ENCODE measurements around the gene APH1B. TPM values are rescaled to one million over a fixed set of nuclear protein-coding genes. Genes with fewer than 3 reads are reported as not detected.

The APH1B gene
- total and polyA plus RNA-seq, 2 of the 4 experiments (the other 2 are of a cell fraction) = 7.0 to 7.7 TPM

DNA sequence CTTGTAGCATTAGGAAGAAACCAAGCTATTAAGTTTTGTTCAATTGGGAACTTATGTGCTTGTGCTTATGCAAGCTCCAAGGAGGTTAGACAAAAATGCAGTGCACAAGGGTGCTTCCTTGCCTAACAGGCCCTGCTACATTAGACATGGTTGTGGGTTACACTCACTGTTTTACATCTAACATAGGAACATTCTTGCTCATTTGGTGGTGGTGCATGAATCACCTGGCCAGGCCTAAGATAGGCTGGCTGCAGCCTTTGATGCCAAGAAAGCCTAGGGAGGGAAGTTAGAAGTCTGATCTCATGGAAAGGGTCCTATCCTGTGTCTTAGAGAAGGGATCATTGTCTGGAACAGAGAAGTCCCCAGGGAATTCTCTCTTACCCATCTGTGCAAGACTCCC is 60.8 kb downstream of the APH1B start:
- CTCF ChIA-PET = no interaction called here
- no peak overlapping the region for H4K91ac ChIP-seq (ENCODE audit: insufficient read depth, low read depth, low read length)
- intact Hi-C loops (cut with micrococcal nuclease) = no loop called here
- H3K18ac ChIP-seq (ENCODE audit: low read depth, low read length) = no peak overlapping the region
- no peak overlapping the region for H2AK5ac ChIP-seq (ENCODE audit: low read depth, low read length)
- H4K8ac ChIP-seq (ENCODE audit: low read depth in 2 of 2, low read length in 2 of 2) = no peak overlapping the region
- POLR2A ChIA-PET (ENCODE audit: unreplicated experiment) = no interaction called here
- no peak overlapping the region for H3K23ac ChIP-seq (ENCODE audit: low read depth, low read length)
- H3K4ac ChIP-seq (ENCODE audit: low read depth, low read length) = no peak overlapping the region
- no peak overlapping the region for H3K27ac ChIP-seq (ENCODE audit: insufficient read depth, low read length)
- H2AK9ac ChIP-seq (replicated peaks; ENCODE audit: low read depth, low read length, poor library complexity) = no peak overlapping the region
- H3K9me3 ChIP-seq (ENCODE audit: control insufficient read depth, insufficient read depth, low read length) = no peaks in the 10 kb centered on the region
- no peak overlapping the region for H2AFZ ChIP-seq (replicated peaks; ENCODE audit: low read length, poor library complexity)
- no peak overlapping the region for H2BK120ac ChIP-seq (ENCODE audit: low read depth, low read length)
- H3K79me1 ChIP-seq (ENCODE audit: low read depth in 1 of 2, low read length in 2 of 2) = no peaks in the 10 kb centered on the region
- BruUV-seq (replicated peaks) = no TSS peak
- TF ChIP-seq, protein P1, sequence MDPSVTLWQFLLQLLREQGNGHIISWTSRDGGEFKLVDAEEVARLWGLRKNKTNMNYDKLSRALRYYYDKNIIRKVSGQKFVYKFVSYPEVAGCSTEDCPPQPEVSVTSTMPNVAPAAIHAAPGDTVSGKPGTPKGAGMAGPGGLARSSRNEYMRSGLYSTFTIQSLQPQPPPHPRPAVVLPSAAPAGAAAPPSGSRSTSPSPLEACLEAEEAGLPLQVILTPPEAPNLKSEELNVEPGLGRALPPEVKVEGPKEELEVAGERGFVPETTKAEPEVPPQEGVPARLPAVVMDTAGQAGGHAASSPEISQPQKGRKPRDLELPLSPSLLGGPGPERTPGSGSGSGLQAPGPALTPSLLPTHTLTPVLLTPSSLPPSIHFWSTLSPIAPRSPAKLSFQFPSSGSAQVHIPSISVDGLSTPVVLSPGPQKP (IDR thresholded peaks at IDR 0.05; ENCODE audit: borderline replicate concordance, low read depth, low read length) = no peak
- peak; percentile 67 for TF ChIP-seq CEBPB (IDR thresholded peaks at IDR 0.05; ENCODE audit: low read depth, low read length)
- H2BK15ac ChIP-seq (ENCODE audit: low read depth, low read length) = no peak overlapping the region
- H3K14ac ChIP-seq (replicated peaks; ENCODE audit: low read depth, low read length) = no peak overlapping the region
- DNase-seq (peak; percentile 79), ATAC-seq (ENCODE audit: low read depth) (no peak; the same call in 1 of the 2 replicates)
- in situ Hi-C loops (cut with MboI; ENCODE audit: low sequenced_read_pairs) = no loop called here
- no peaks in the 10 kb centered on the region for H3K36me3 ChIP-seq (ENCODE audit: control insufficient read depth, insufficient read depth, low read length)
- H3K4me2 ChIP-seq (ENCODE audit: low read depth, low read length) = no peak overlapping the region
- dilution Hi-C loops (cut with HindIII; ENCODE audit: low sequenced_read_pairs, unreplicated experiment) = no loop called here
- H3K4me3 ChIP-seq (ENCODE audit: insufficient read depth, low read depth, low read length) = no peak overlapping the region
- H3K27me3 ChIP-seq (ENCODE audit: control insufficient read depth, insufficient read depth, low read length) = no peaks in the 10 kb centered on the region
- peaks cover 3% of the 10 kb centered on the region for H3K4me1 ChIP-seq (ENCODE audit: control insufficient read depth, insufficient read depth, low read length)
- peaks cover 12% of the 10 kb centered on the region; the same call in 1 of the 2 replicates for H3K9me1 ChIP-seq (ENCODE audit: insufficient read depth, low read length)
- no peak overlapping the region for H2BK5ac ChIP-seq (ENCODE audit: low read depth, low read length, poor library complexity, severe bottlenecking)
- no peak overlapping the region for H4K5ac ChIP-seq (ENCODE audit: low read depth, low read length)
- H3K56ac ChIP-seq (ENCODE audit: extremely low read depth, insufficient read depth, low read length) = no peak overlapping the region
- no peaks in the 10 kb centered on the region for H4K20me1 ChIP-seq (ENCODE audit: insufficient read depth, low read length)
- no peak overlapping the region for H3K9ac ChIP-seq (ENCODE audit: low read depth, low read length)
- H2BK20ac ChIP-seq (ENCODE audit: low read depth, low read length) = no peak overlapping the region

All from IMR-90 (cell line).